AG10803 (cell line): Measurements from ENCODE around the gene SNX5.
A peak's percentile ranks its signal among the peaks of the same experiment; 100 is the strongest.

ENCODE experiments used
- DNase-seq: peaks from one replicate; pipeline ENCODE4 v3.0.0; 2010; ENCODE audit warnings: low read depth
- H3K4me3 ChIP-seq: 2 replicates; pipeline ENCODE4 v1.5.1; 2011; ENCODE audit warnings: mild to moderate bottlenecking, low read length, control low read depth
- CTCF ChIP-seq: conservative IDR thresholded peaks from 2 replicates; pipeline ENCODE4 v1.5.1; 2011; ENCODE audit warnings: mild to moderate bottlenecking, low read length, control low read depth, inconsistent platforms

SNX5 gene

GRCh38 chr20:17925940-17926300 lies 42.7 kb downstream of the SNX5 start:
- no peak overlapping the region for H3K4me3 ChIP-seq
- TF ChIP-seq CTCF = no peak
- DNase-seq = no peak

- no peak for TF ChIP-seq CTCF
- DNase-seq = no peak
- H3K4me3 ChIP-seq = no peak overlapping the region
These were observed 43.3 kb downstream of the SNX5 start for GRCh38 chr20:17925141-17925939.

GRCh38 chr20:17921774-17922173 lies 46.8 kb downstream of the SNX5 start:
- TF ChIP-seq CTCF = no peak
- no peak overlapping the region for H3K4me3 ChIP-seq
- DNase-seq = no peak

DNA sequence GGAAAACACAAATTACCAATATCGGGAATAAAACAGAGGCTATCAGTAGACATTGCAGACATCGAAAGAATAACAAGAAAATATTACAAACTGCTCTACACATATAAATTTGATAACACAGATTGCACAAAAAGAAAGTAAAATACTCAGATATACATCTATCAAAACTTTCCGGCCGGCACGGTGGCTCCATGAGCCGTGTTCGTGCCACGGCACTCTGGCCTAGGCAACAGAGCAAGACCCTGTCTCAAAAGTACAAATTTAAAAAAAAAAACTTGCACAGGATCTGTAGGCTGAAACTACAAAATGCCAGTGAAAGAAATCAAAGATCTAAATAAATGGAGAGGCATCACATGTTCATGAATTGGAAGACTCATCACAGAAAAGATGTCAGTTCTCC lies 49.4 kb downstream of the SNX5 start:
- no peak overlapping the region for H3K4me3 ChIP-seq
- no peak for TF ChIP-seq CTCF
- DNase-seq = no peak

DNA sequence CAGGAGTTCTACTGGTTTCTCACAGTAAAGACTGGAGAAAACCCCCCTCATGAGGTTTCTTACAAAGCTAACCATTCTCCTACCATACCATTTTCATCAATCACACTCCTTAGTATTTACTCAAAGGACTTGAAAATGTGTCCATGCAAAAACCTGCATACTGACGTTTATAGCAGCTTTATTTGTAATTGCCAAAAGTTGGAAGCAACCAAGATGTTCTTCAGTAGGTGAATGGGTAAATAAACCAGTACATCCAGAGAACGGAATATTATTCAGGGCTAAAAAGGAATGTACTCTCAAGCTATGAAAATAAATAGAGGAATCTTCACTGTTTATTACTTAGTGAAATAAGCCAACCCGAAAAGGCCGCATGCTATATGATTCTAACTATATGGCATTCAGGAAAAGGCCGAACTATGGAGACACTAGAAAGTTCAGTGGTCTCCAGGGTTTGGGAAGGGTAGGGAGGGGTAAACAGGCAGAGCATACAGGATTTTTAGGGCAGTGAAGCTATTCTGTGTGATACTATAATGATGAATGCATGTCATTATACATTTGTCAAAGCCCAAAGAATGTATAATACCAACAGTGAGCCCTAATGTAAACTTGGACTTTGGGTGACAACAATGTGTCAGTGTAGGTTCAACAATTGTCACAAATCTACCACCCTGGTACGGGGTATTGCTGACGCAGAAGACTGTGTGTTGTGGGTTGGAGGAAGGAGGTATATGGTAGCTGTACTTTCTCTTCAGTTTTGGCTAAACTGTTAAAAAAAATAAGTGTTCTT lies 50.6 kb downstream of the SNX5 start:
- no peak for DNase-seq
- H3K4me3 ChIP-seq = no peak overlapping the region
- no peak for TF ChIP-seq CTCF

DNA sequence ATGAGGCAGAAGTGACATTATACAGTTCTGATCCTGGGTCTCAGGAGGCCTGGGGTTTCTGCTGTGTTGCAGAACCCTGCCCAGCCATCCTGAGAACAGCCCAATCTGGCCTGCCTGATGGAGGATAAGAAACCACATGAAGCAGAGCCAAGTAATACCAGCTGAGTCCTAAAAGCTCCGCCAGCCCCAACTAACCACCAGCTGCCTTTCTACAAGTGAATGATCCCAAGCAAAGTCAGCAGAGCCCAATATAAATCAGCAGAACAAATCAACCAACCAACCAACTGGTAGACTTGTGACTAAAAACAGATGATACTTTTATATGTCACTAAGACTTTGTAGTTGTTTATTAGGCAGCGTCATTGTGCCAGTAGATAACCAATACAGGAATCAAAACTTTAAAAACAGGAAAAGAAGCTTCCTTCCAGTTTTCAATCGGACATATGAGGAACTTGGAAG lies 52.1 kb downstream of the SNX5 start:
- DNase-seq = peak; percentile 78
- TF ChIP-seq CTCF = no peak
- no peak overlapping the region for H3K4me3 ChIP-seq

DNA sequence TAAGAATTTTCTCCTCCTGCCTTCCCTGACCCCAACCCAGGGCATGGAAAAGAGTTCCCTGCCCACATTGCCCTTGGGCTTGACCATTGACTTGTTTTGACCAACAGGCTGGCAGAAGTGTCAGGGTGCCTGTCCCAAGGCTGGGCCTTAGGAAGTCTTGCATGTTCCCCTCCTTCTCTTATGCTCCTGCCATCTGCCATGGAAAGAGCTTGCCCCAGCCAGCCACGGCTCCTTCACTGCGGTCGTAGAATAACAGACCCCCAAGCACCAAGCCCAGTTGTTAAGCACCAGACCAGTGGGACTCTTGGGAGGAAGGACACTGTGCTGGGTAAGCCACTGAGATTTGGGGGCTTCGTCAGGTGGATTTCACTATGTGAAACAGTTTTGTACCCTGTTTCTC lies 53.6 kb downstream of the SNX5 start:
- DNase-seq = no peak
- TF ChIP-seq CTCF = no peak
- H3K4me3 ChIP-seq = no peak overlapping the region
